Endothelial cell (in vitro differentiated cells): ENCODE results near the gene KSR2. TPM values are rescaled to one million over a fixed set of nuclear protein-coding genes. Genes with fewer than 3 reads are reported as not detected.

Experiments
- DNase-seq: peaks from one replicate; pipeline ENCODE4 v3.0.0; 2021; ENCODE audit warnings: low spot score
- H3K27ac Mint-ChIP-seq: one replicate; pipeline ENCODE4 v1.8.0; 2021; ENCODE audit warnings: mixed read lengths, inconsistent platforms; ENCODE audit not compliant: unreplicated experiment
- H3K27me3 Mint-ChIP-seq: one replicate; pipeline ENCODE4 v1.8.0; 2021; ENCODE audit warnings: mild to moderate bottlenecking, moderate library complexity, mixed read lengths, inconsistent platforms; ENCODE audit not compliant: unreplicated experiment
- H3K36me3 Mint-ChIP-seq: one replicate; pipeline ENCODE4 v1.8.0; 2021; ENCODE audit warnings: mild to moderate bottlenecking, low read depth, mixed read lengths, inconsistent platforms; ENCODE audit not compliant: unreplicated experiment
- H3K4me1 Mint-ChIP-seq: one replicate; pipeline ENCODE4 v1.8.0; 2021; ENCODE audit warnings: mild to moderate bottlenecking, mixed read lengths, inconsistent platforms; ENCODE audit not compliant: unreplicated experiment
- H3K4me3 Mint-ChIP-seq: one replicate; pipeline ENCODE4 v1.8.0; 2021; ENCODE audit warnings: mild to moderate bottlenecking, mixed read lengths, inconsistent platforms; ENCODE audit not compliant: unreplicated experiment
- H3K9me3 Mint-ChIP-seq: one replicate; pipeline ENCODE4 v1.8.0; 2021; ENCODE audit warnings: mixed read lengths, inconsistent platforms; ENCODE audit not compliant: unreplicated experiment
- CTCF ChIP-seq: fragments of 200-600 bp; sonication (generic); IDR thresholded peaks from one replicate; pipeline ENCODE4 v1.5.0; 2021; ENCODE audit warnings: antibody characterized with exemption; ENCODE audit not compliant: unreplicated experiment
- total RNA-seq: library from RNA; stranded (reverse); fragmentation: NEBNext Ultra II Directional; extraction: Animal tissue kit (Norgen Biotek cat#: 25700); gene quantifications from one replicate; pipeline ENCODE4 v1.2.1, GENCODE V29; 2021; ENCODE audit not compliant: unreplicated experiment

The KSR2 gene
- total RNA-seq, 1 donor from 2014 or later: 0.05 TPM

- no peak for DNase-seq
- no peak overlapping the region for H3K4me3 Mint-ChIP-seq
- no peaks in the 10 kb centered on the region for H3K9me3 Mint-ChIP-seq
- peaks cover 1% of the 10 kb centered on the region for H3K27me3 Mint-ChIP-seq
- H3K27ac Mint-ChIP-seq: no peak overlapping the region
- peaks cover 2% of the 10 kb centered on the region for H3K4me1 Mint-ChIP-seq
- no peaks in the 10 kb centered on the region for H3K36me3 Mint-ChIP-seq
- no peak for TF ChIP-seq CTCF
Measured at GRCh38 chr12:117825827-117826226, 143.0 kb downstream of the KSR2 start.

- TF ChIP-seq CTCF: no peak
- Mint-ChIP-seq H3K27ac (no peak overlapping the region), H3K36me3 (no peaks in the 10 kb centered on the region), H3K4me3 (no peak overlapping the region), H3K4me1 (peaks cover 2% of the 10 kb centered on the region), H3K27me3 (peaks cover 2% of the 10 kb centered on the region), H3K9me3 (no peaks in the 10 kb centered on the region)
- no peak for DNase-seq
Measured at GRCh38 chr12:117821480-117822175, 147.2 kb downstream of the KSR2 start.

DNA sequence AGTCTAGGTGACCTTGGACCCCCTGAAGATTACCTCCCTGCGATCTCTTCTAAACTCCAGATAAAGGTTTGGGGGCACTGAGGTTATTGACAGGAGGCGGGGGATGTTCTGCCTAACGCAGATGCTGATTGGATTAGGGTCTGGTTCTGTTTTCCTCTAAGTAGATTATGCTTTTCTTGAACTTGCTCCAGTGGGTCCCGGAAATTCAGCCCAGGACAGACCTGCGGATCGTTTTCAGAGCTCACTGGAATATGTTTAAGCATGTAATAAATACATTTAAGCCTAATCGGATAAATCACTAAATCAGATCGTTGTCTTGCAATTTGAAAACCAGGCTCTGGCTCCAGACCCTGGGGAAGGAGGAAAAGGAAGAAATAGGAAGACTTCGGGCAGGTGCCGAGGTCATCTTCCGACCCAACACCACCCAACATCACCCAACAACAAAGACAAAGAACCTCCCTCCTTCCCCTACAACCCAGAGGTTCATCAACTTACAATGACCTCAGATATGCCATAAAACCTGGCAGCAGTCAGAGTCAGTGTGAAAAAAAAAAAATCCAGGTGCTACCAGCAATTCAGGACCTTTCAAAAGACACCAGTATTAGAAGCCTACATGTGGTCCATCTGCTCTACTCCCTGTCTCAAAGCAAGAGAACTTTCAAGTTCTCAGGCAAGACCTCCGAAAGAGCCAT, 148.4 kb downstream of the KSR2 start:
- Mint-ChIP-seq H3K4me1 (no peaks in the 10 kb centered on the region), H3K9me3 (no peaks in the 10 kb centered on the region), H3K27ac (no peak overlapping the region), H3K4me3 (no peak overlapping the region), H3K36me3 (no peaks in the 10 kb centered on the region), H3K27me3 (peaks cover 4% of the 10 kb centered on the region)
- no peak for TF ChIP-seq CTCF
- DNase-seq: no peak

- no peak for TF ChIP-seq CTCF
- Mint-ChIP-seq H3K27ac (no peak overlapping the region), H3K4me1 (no peaks in the 10 kb centered on the region), H3K27me3 (peaks cover 4% of the 10 kb centered on the region), H3K4me3 (no peak overlapping the region), H3K36me3 (no peaks in the 10 kb centered on the region), H3K9me3 (no peaks in the 10 kb centered on the region)
- DNase-seq: no peak
Measured at GRCh38 chr12:117819160-117819559, 149.6 kb downstream of the KSR2 start.

- Mint-ChIP-seq H3K27ac (no peak overlapping the region), H3K4me3 (no peak overlapping the region), H3K27me3 (peaks cover 4% of the 10 kb centered on the region), H3K9me3 (no peaks in the 10 kb centered on the region), H3K4me1 (no peaks in the 10 kb centered on the region), H3K36me3 (no peaks in the 10 kb centered on the region)
- no peak for DNase-seq
- no peak for TF ChIP-seq CTCF
Measured at GRCh38 chr12:117818400-117818799, 150.4 kb downstream of the KSR2 start.
